Ovary (tissue), 3 donors: ENCODE data around the gene RBM15B.

Experiments
- EP300 ChIP-seq: sonication (generic); formaldehyde crosslinking; IDR thresholded peaks from one replicate; pipeline ENCODE4 v1.6.1; 2017; ENCODE audit warnings: antibody characterized with exemption
- POLR2A ChIP-seq: fragments of 450-650 bp; IDR thresholded peaks from one replicate; pipeline ENCODE4 v1.6.1; 2017; ENCODE audit warnings: antibody characterized with exemption, mild to moderate bottlenecking, moderate library complexity
- TF ChIP-seq, protein P1 (sequence below), 3 donors: fragments of 450-650 bp in 2 of 3; fragments of 200-600 bp in 1 of 3; IDR thresholded peaks; one replicate each; pipeline versions ENCODE4 v1.5.1 to v1.8.0; 2016 to 2022; ENCODE audit warnings: antibody characterized with exemption in 3 of 3, mild to moderate bottlenecking in 1 of 3
- donor health status: DM: no; HTN: no; CAD: no.

GRCh38 chr3:51350751-51351150, 40.3 kb upstream of the RBM15B start:
- TF ChIP-seq POLR2A (no peak), EP300 (no peak)
- TF ChIP-seq, protein P1, sequence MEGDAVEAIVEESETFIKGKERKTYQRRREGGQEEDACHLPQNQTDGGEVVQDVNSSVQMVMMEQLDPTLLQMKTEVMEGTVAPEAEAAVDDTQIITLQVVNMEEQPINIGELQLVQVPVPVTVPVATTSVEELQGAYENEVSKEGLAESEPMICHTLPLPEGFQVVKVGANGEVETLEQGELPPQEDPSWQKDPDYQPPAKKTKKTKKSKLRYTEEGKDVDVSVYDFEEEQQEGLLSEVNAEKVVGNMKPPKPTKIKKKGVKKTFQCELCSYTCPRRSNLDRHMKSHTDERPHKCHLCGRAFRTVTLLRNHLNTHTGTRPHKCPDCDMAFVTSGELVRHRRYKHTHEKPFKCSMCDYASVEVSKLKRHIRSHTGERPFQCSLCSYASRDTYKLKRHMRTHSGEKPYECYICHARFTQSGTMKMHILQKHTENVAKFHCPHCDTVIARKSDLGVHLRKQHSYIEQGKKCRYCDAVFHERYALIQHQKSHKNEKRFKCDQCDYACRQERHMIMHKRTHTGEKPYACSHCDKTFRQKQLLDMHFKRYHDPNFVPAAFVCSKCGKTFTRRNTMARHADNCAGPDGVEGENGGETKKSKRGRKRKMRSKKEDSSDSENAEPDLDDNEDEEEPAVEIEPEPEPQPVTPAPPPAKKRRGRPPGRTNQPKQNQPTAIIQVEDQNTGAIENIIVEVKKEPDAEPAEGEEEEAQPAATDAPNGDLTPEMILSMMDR (IDR thresholded peaks at IDR 0.05): no peak
